IMR-90 (cell line): ENCODE data around the gene VCL. TPM values are rescaled to one million over a fixed set of nuclear protein-coding genes. Genes with fewer than 3 reads are reported as not detected.

Experiments
- ATAC-seq: fragments of 200-7000 bp; cut with Tn5 transposase; 2 replicates; pipeline ENCODE4 v1.9.1; 2020; ENCODE audit warnings: low read depth, mild to moderate bottlenecking, moderate library complexity
- BruUV-seq: library from RNA; stranded (reverse); fragments of 400-500 nt; replicated peaks from 2 replicates; lab custom pipeline; 2021; lab: Mats Ljungman, UMichigan
- CTCF ChIA-PET: fragments of 300-600 bp; formaldehyde crosslinking; extraction: SDS; loops from one replicate; lab custom pipeline; 2021; ENCODE audit warnings: antibody characterized with exemption; lab: Yijun Ruan, JAX
- POLR2A ChIA-PET: fragments of 300-600 bp; sonication (Branson Sonifier 250); formaldehyde crosslinking; loops from one replicate; lab custom pipeline; 2022; ENCODE audit warnings: antibody characterized with exemption; ENCODE audit not compliant: unreplicated experiment; lab: Charles Lee
- DNase-seq: peaks from one replicate; pipeline ENCODE4 v3.0.0; 2013
- H2AFZ ChIP-seq: replicated peaks from 2 replicates; pipeline ENCODE3; 2013; ENCODE audit warnings: low read length, mild to moderate bottlenecking; ENCODE audit not compliant: poor library complexity
- H2AK5ac ChIP-seq: 2 replicates; pipeline ENCODE4 v1.6.1; 2013; ENCODE audit warnings: low read depth, low read length, inconsistent platforms
- H2AK9ac ChIP-seq: replicated peaks from 2 replicates; pipeline ENCODE3; 2013; ENCODE audit warnings: mild to moderate bottlenecking, low read depth, low read length, moderate library complexity; ENCODE audit not compliant: poor library complexity
- H2BK120ac ChIP-seq: 2 replicates; pipeline ENCODE4 v1.6.1; 2013; ENCODE audit warnings: low read depth, low read length, inconsistent platforms
- H2BK15ac ChIP-seq: 3 replicates; pipeline ENCODE4 v1.6.1; 2013; ENCODE audit warnings: low read depth, low read length, inconsistent platforms
- H2BK20ac ChIP-seq: 2 replicates; pipeline ENCODE4 v1.6.1; 2013; ENCODE audit warnings: low read depth, mild to moderate bottlenecking, inconsistent platforms, low read length, moderate library complexity
- H2BK5ac ChIP-seq: 2 replicates; pipeline ENCODE4 v1.6.1; 2013; ENCODE audit warnings: mild to moderate bottlenecking, low read depth, low read length, inconsistent platforms; ENCODE audit not compliant: poor library complexity, severe bottlenecking
- H3K14ac ChIP-seq: replicated peaks from 2 replicates; pipeline ENCODE4 v1.6.1; 2013; ENCODE audit warnings: low read depth, low read length, inconsistent platforms
- H3K18ac ChIP-seq: 2 replicates; pipeline ENCODE4 v1.6.1; 2013; ENCODE audit warnings: low read depth, low read length, control low read depth
- H3K23ac ChIP-seq: 2 replicates; pipeline ENCODE4 v1.6.1; 2013; ENCODE audit warnings: low read depth, low read length, inconsistent platforms
- H3K27ac ChIP-seq: 2 replicates; pipeline ENCODE4 v1.5.1; 2013; ENCODE audit warnings: mild to moderate bottlenecking, control low read depth, low read length; ENCODE audit not compliant: insufficient read depth
- H3K27me3 ChIP-seq: 2 replicates; pipeline ENCODE4 v1.6.1; 2013; ENCODE audit warnings: low read length; ENCODE audit not compliant: control insufficient read depth, insufficient read depth
- H3K36me3 ChIP-seq: 2 replicates; pipeline ENCODE4 v1.6.1; 2013; ENCODE audit warnings: low read length, mixed read lengths; ENCODE audit not compliant: control insufficient read depth, insufficient read depth
- H3K4ac ChIP-seq: 2 replicates; pipeline ENCODE4 v1.6.1; 2013; ENCODE audit warnings: low read depth, low read length, inconsistent platforms
- H3K4me1 ChIP-seq: 2 replicates; pipeline ENCODE4 v1.6.1; 2013; ENCODE audit warnings: low read length, mixed read lengths; ENCODE audit not compliant: control insufficient read depth, insufficient read depth
- H3K4me2 ChIP-seq: 2 replicates; pipeline ENCODE4 v1.6.1; 2013; ENCODE audit warnings: low read depth, mild to moderate bottlenecking, control low read depth, low read length, moderate library complexity
- H3K4me3 ChIP-seq: 2 replicates; pipeline ENCODE4 v1.5.1; 2013; ENCODE audit warnings: low read depth, mild to moderate bottlenecking, control low read depth, low read length, moderate library complexity; ENCODE audit not compliant: insufficient read depth
- H3K56ac ChIP-seq: 2 replicates; pipeline ENCODE4 v1.6.1; 2013; ENCODE audit warnings: low read length, inconsistent platforms; ENCODE audit not compliant: insufficient read depth; ENCODE audit errors: extremely low read depth
- H3K79me1 ChIP-seq, 2 experiments: 2 replicates each; pipeline ENCODE4 v1.6.1; 2013; ENCODE audit warnings: low read length in 2 of 2, inconsistent platforms in 1 of 2, low read depth in 1 of 2
- H3K9ac ChIP-seq: 2 replicates; pipeline ENCODE4 v1.6.1; 2013; ENCODE audit warnings: low read depth, low read length, control low read depth
- H3K9me1 ChIP-seq: 2 replicates; pipeline ENCODE4 v1.6.1; 2013; ENCODE audit warnings: low read length, inconsistent platforms; ENCODE audit not compliant: insufficient read depth
- H3K9me3 ChIP-seq: 2 replicates; pipeline ENCODE4 v1.6.1; 2013; ENCODE audit warnings: low read length; ENCODE audit not compliant: control insufficient read depth, insufficient read depth
- H4K20me1 ChIP-seq: 2 replicates; pipeline ENCODE4 v1.6.1; 2013; ENCODE audit warnings: low read length, inconsistent platforms; ENCODE audit not compliant: insufficient read depth
- H4K5ac ChIP-seq: 2 replicates; pipeline ENCODE4 v1.6.1; 2013; ENCODE audit warnings: mild to moderate bottlenecking, low read depth, low read length, control low read depth
- H4K8ac ChIP-seq, 2 experiments: 2 replicates each; pipeline ENCODE4 v1.6.1; 2013; ENCODE audit warnings: low read depth in 2 of 2, low read length in 2 of 2, control low read depth in 1 of 2, inconsistent platforms in 1 of 2
- H4K91ac ChIP-seq: 2 replicates; pipeline ENCODE4 v1.6.1; 2013; ENCODE audit warnings: low read depth, low read length, inconsistent platforms; ENCODE audit not compliant: insufficient read depth
- MXI1 ChIP-seq: IDR thresholded peaks from 2 replicates; pipeline ENCODE4 v1.6.1; 2012; ENCODE audit warnings: low read depth, mild to moderate bottlenecking, low read length, moderate library complexity, borderline replicate concordance
- RFX5 ChIP-seq: IDR thresholded peaks from 2 replicates; pipeline ENCODE4 v1.8.0; 2012; ENCODE audit warnings: low read depth, mild to moderate bottlenecking, low read length, moderate library complexity
- WGBS, 2 experiments: methylation state at CpG; one replicate each; pipeline versions ENCODE4 v1.1.5 to v1.1.7; 2013; ENCODE audit warnings: missing lambda C conversion rate in 2 of 2; ENCODE audit not compliant: insufficient read length in 1 of 2; ENCODE audit errors: extremely low coverage in 2 of 2; 5-methylcytosine and 5-hydroxymethylcytosine counted together
- dilution Hi-C: fragments of 300-500 bp; cut with HindIII; formaldehyde crosslinking; loops from one replicate; pipeline ENCODE4 v1.14.3; 2018; ENCODE audit warnings: low sequenced_read_pairs; ENCODE audit not compliant: unreplicated experiment
- in situ Hi-C: fragments of 300-500 bp; cut with MboI; formaldehyde crosslinking; loops from 3 replicates; pipeline ENCODE4 v1.14.3; 2019; ENCODE audit warnings: low sequenced_read_pairs, inconsistent platforms, mixed read lengths
- intact Hi-C: fragments of 100-400 bp; cut with micrococcal nuclease; formaldehyde crosslinking; loops from 2 replicates; pipeline ENCODE4 v1.10.0; 2022
- polyA plus RNA-seq, 3 experiments: library from polyadenylated mRNA; depleted of rRNA; stranded (reverse); fragments of >200 nt; gene quantifications; 2 replicates each; pipeline ENCODE4 v1.2.3, GENCODE V29; 2012; ENCODE audit warnings: low replicate concordance in 1 of 3
- total RNA-seq: library from RNA; depleted of rRNA; stranded (reverse); fragments of >200 nt; gene quantifications from 2 replicates; pipeline ENCODE4 v1.2.3, GENCODE V29; 2012

Gene VCL
- total and polyA plus RNA-seq, 2 of the 4 experiments (the other 2 are of a cell fraction) = 227 to 283 TPM

- H4K8ac ChIP-seq = no peak overlapping the region
- no peak overlapping the region for H3K14ac ChIP-seq
- H3K4me1 ChIP-seq = peaks cover 2% of the 10 kb centered on the region; the same call in 1 of the 2 replicates
- H4K20me1 ChIP-seq = peaks cover 23% of the 10 kb centered on the region
- peaks cover 77% of the 10 kb centered on the region for H3K36me3 ChIP-seq
- POLR2A ChIA-PET = no interaction called here
- no peak overlapping the region for H3K56ac ChIP-seq
- no peak overlapping the region for H2BK15ac ChIP-seq
- H3K4ac ChIP-seq = no peak overlapping the region
- BruUV-seq = no TSS peak
- no peak overlapping the region for H2AK5ac ChIP-seq
- intact Hi-C loops (no loop called here), dilution Hi-C loops (no loop called here), in situ Hi-C loops (no loop called here)
- 72% methylated on average over 3 of the region's 3 CpGs; no CpG with 5 or more reads in 1 of the 2 experiments for WGBS, 2 experiments
- peak overlapping the region; percentile 8 for H2BK5ac ChIP-seq
- H4K91ac ChIP-seq = no peak overlapping the region
- H2AK9ac ChIP-seq = no peak overlapping the region
- H4K5ac ChIP-seq = no peak overlapping the region; the same call in 1 of the 2 replicates
- no peak overlapping the region for H3K23ac ChIP-seq
- H2AFZ ChIP-seq = no peak overlapping the region
- ATAC-seq (no peak), DNase-seq (no peak)
- H3K79me1 ChIP-seq = peaks cover 40 to 67% of the 10 kb centered on the region in 2 experiments
- no peak overlapping the region for H2BK120ac ChIP-seq
- no peaks in the 10 kb centered on the region for H3K27me3 ChIP-seq
- CTCF ChIA-PET = interaction anchor here (1.4 to 1.5 kb wide), 2 partner anchors 19 to 213 kb away, joined by 3 to 4 read pairs; no protein-coding TSS in a partner anchor
- no peak for TF ChIP-seq MXI1
- no peak for TF ChIP-seq RFX5
- H3K4me3 ChIP-seq = no peak overlapping the region
- H2BK20ac ChIP-seq = no peak overlapping the region
- no peak overlapping the region for H3K4me2 ChIP-seq
- no peak overlapping the region for H3K18ac ChIP-seq
- peaks cover 13% of the 10 kb centered on the region for H3K9me1 ChIP-seq
- H3K27ac ChIP-seq = no peak overlapping the region
- no peak overlapping the region for H3K9ac ChIP-seq
- H3K9me3 ChIP-seq = no peaks in the 10 kb centered on the region
Measured at GRCh38 chr10:74099420-74099819, 101.5 kb downstream of the VCL start.
